H9 (cell line): ENCODE measurements around the gene COX5A. TPM values are rescaled to one million over a fixed set of nuclear protein-coding genes. Genes with fewer than 3 reads are reported as not detected.

Source experiments
- DNase-seq: peaks from one replicate; pipeline ENCODE4 v3.0.0-alpha.2; 2017
- H2AFZ ChIP-seq: one replicate; pipeline ENCODE4 v1.6.1; 2013; ENCODE audit warnings: mild to moderate bottlenecking, low read length, control low read depth, moderate library complexity
- H2AK5ac ChIP-seq: 2 replicates; pipeline ENCODE4 v1.6.1; 2013; ENCODE audit warnings: low read length, control low read depth, mixed read lengths; ENCODE audit not compliant: insufficient read length
- H2BK120ac ChIP-seq: one replicate; pipeline ENCODE4 v1.6.1; 2013; ENCODE audit warnings: low read depth, mild to moderate bottlenecking, low read length, control low read depth, inconsistent platforms; ENCODE audit not compliant: poor library complexity, severe bottlenecking
- H2BK12ac ChIP-seq: 2 replicates; pipeline ENCODE4 v1.6.1; 2013; ENCODE audit warnings: low read length, control low read depth, mixed read lengths, low read depth; ENCODE audit not compliant: insufficient read length
- H2BK15ac ChIP-seq: 2 replicates; pipeline ENCODE4 v1.6.1; 2013; ENCODE audit warnings: low read depth, low read length, control low read depth
- H2BK20ac ChIP-seq: one replicate; pipeline ENCODE4 v1.6.1; 2013; ENCODE audit warnings: low read depth, mild to moderate bottlenecking, low read length, control low read depth, inconsistent platforms; ENCODE audit not compliant: poor library complexity, severe bottlenecking
- H2BK5ac ChIP-seq: 2 replicates; pipeline ENCODE4 v1.6.1; 2013; ENCODE audit warnings: low read length, control low read depth, mixed read lengths; ENCODE audit not compliant: insufficient read length
- H3K14ac ChIP-seq: 2 replicates; pipeline ENCODE4 v1.6.1; 2013; ENCODE audit warnings: low read length, control low read depth; ENCODE audit not compliant: insufficient read depth
- H3K18ac ChIP-seq: 2 replicates; pipeline ENCODE4 v1.6.1; 2013; ENCODE audit warnings: low read depth, mild to moderate bottlenecking, mixed read lengths, low read length, control low read depth; ENCODE audit not compliant: insufficient read length
- H3K23ac ChIP-seq: 2 replicates; pipeline ENCODE4 v1.6.1; 2013; ENCODE audit warnings: low read length, control low read depth, mixed read lengths, low read depth; ENCODE audit not compliant: insufficient read length
- H3K23me2 ChIP-seq: 2 replicates; pipeline ENCODE4 v1.6.1; 2013; ENCODE audit warnings: low read depth, mild to moderate bottlenecking, mixed read lengths, low read length, control low read depth; ENCODE audit not compliant: insufficient read length, poor library complexity, severe bottlenecking
- H3K27ac ChIP-seq: 2 replicates; pipeline ENCODE4 v1.5.1; 2013; ENCODE audit warnings: low read length, control low read depth, mixed read lengths, low read depth; ENCODE audit not compliant: insufficient read length
- H3K27me3 ChIP-seq: 2 replicates; pipeline ENCODE4 v1.6.1; 2013; ENCODE audit warnings: low read length, control low read depth, inconsistent platforms; ENCODE audit not compliant: insufficient read depth
- H3K4ac ChIP-seq: 2 replicates; pipeline ENCODE4 v1.6.1; 2013; ENCODE audit warnings: low read depth, mild to moderate bottlenecking, control low read depth, inconsistent platforms, low read length, moderate library complexity
- H3K4me1 ChIP-seq: 2 replicates; pipeline ENCODE4 v1.6.1; 2013; ENCODE audit warnings: low read length, control low read depth, inconsistent platforms; ENCODE audit not compliant: insufficient read depth
- H3K4me2 ChIP-seq: 2 replicates; pipeline ENCODE4 v1.6.1; 2013; ENCODE audit warnings: low read length, control low read depth, mixed read lengths; ENCODE audit not compliant: insufficient read length, insufficient read depth
- H3K56ac ChIP-seq: 2 replicates; pipeline ENCODE4 v1.6.1; 2013; ENCODE audit warnings: low read depth, mild to moderate bottlenecking, mixed read lengths, low read length, control low read depth; ENCODE audit not compliant: insufficient read length
- H3K79me1 ChIP-seq: 2 replicates; pipeline ENCODE4 v1.6.1; 2013; ENCODE audit warnings: low read depth, mild to moderate bottlenecking, moderate library complexity, low read length, control low read depth, inconsistent platforms; ENCODE audit not compliant: insufficient read depth, poor library complexity, severe bottlenecking
- H3K79me2 ChIP-seq: 2 replicates; pipeline ENCODE4 v1.6.1; 2013; ENCODE audit warnings: low read length, control low read depth, inconsistent platforms; ENCODE audit not compliant: insufficient read depth
- H3K9ac ChIP-seq: 2 replicates; pipeline ENCODE4 v1.6.1; 2013; ENCODE audit warnings: low read length, control low read depth, mixed read lengths; ENCODE audit not compliant: insufficient read length; ENCODE audit errors: extremely low read depth
- H3K9me3 ChIP-seq: one replicate; pipeline ENCODE4 v1.6.1; 2013; ENCODE audit warnings: low read depth, low read length, inconsistent platforms; ENCODE audit not compliant: control insufficient read depth
- H3T11ph ChIP-seq: one replicate; pipeline ENCODE4 v1.6.1; 2013; ENCODE audit warnings: mild to moderate bottlenecking, low read length, control low read depth, inconsistent platforms
- H4K20me1 ChIP-seq: one replicate; pipeline ENCODE4 v1.6.1; 2013; ENCODE audit not compliant: control insufficient read depth, insufficient read length, insufficient read depth
- H4K5ac ChIP-seq: 2 replicates; pipeline ENCODE4 v1.6.1; 2013; ENCODE audit warnings: low read depth, mild to moderate bottlenecking, mixed read lengths, low read length, control low read depth; ENCODE audit not compliant: insufficient read length
- H4K8ac ChIP-seq: replicated peaks from 2 replicates; pipeline ENCODE4 v1.6.1; 2013; ENCODE audit warnings: low read length, control low read depth, mixed read lengths, low read depth; ENCODE audit not compliant: insufficient read length
- H4K91ac ChIP-seq: 2 replicates; pipeline ENCODE4 v1.6.1; 2013; ENCODE audit warnings: low read depth, mild to moderate bottlenecking, moderate library complexity, mixed read lengths, low read length, control low read depth; ENCODE audit not compliant: insufficient read length
- H3K27ac Mint-ChIP-seq, 3 experiments: 2 replicates in 2 of 3; 3 replicates in 1 of 3; pipeline ENCODE4 v1.8.0; 2020 to 2021; ENCODE audit warnings: mixed read lengths in 3 of 3, mild to moderate bottlenecking in 1 of 3, moderate library complexity in 1 of 3
- H3K27me3 Mint-ChIP-seq: 2 replicates; pipeline ENCODE4 v1.8.0; 2021; ENCODE audit warnings: low read depth, mild to moderate bottlenecking, moderate library complexity, mixed read lengths
- H3K36me3 Mint-ChIP-seq, 3 experiments: 2 replicates in 2 of 3; 3 replicates in 1 of 3; pipeline ENCODE4 v1.8.0; 2020 to 2021; ENCODE audit warnings: low read depth in 3 of 3, mixed read lengths in 3 of 3; ENCODE audit not compliant: insufficient read depth in 1 of 3
- H3K4me1 Mint-ChIP-seq, 2 experiments: 2 replicates each; pipeline ENCODE4 v1.8.0; 2020; ENCODE audit warnings: mixed read lengths in 2 of 2
- H3K4me3 Mint-ChIP-seq, 2 experiments: 2 replicates in 1 of 2; 3 replicates in 1 of 2; pipeline ENCODE4 v1.8.0; 2020 to 2021; ENCODE audit warnings: mild to moderate bottlenecking in 2 of 2, mixed read lengths in 2 of 2, moderate library complexity in 1 of 2
- H3K9me3 Mint-ChIP-seq, 2 experiments: 2 replicates in 1 of 2; 3 replicates in 1 of 2; pipeline ENCODE4 v1.8.0; 2020; ENCODE audit warnings: mild to moderate bottlenecking in 2 of 2, mixed read lengths in 2 of 2, moderate library complexity in 1 of 2
- CTCF ChIP-seq: fragments of 200-600 bp; sonication (generic); conservative IDR thresholded peaks from 3 replicates; pipeline ENCODE4 v1.8.0; 2021; ENCODE audit warnings: antibody characterized with exemption, mild to moderate bottlenecking
- WGBS: extraction: QIAGEN DNeasy Blood & Tissue Kit; methylation state at CpG from one replicate; pipeline ENCODE4 v1.1.7; 2013; ENCODE audit warnings: missing lambda C conversion rate, low lambda C conversion rate, mixed read lengths; ENCODE audit not compliant: insufficient read length; ENCODE audit errors: extremely low coverage; 5-methylcytosine and 5-hydroxymethylcytosine counted together
- total RNA-seq: library from RNA; stranded (reverse); gene quantifications from 2 replicates; pipeline ENCODE4 v1.2.1, GENCODE V29; 2021

Gene COX5A
- total RNA-seq, 1 experiment from 2014 or later, result 331 TPM

DNA sequence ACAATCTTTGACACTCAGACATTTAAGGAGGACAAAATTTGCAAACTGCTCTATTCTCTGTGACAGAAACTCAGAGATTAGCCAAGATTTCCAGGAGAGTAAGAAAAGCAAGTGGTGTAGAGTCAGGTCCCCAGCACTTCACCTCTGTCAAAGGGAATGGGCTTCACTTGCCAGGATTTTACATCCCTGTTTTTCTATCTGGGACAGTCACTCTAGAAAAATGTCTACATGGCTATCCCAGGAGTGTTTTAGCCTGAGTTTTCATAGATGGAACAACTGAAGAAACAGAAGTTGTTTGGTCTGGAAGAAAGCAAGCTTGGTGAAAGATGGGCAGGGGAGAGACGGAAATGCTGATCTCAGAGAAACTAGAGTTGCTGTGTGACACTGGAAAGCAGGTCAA, 34.2 kb downstream of the COX5A start:
- no peak for DNase-seq
- no peak overlapping the region for H4K5ac ChIP-seq
- no peak overlapping the region for H2BK12ac ChIP-seq
- Mint-ChIP-seq H3K27me3 (no peaks in the 10 kb centered on the region), H3K27ac (0 out of 7 replicates have a peak overlapping the region, but pooled peaks of 1 of the 3 experiments have one; percentile 11), H3K36me3 (peaks cover 33 to 66% (median 54%) of the 10 kb centered on the region in 3 experiments), H3K4me1 (peaks cover 19 to 20% of the 10 kb centered on the region in 2 experiments), H3K4me3 (peak overlapping the region in 1 of 2 experiments; percentile 9; a peak in 1 of 5 replicates), H3K9me3 (0 out of 5 replicates have a peak, but pooled peaks cover 0 to 2% of the 10 kb centered on the region in 2 experiments)
- no peak overlapping the region for H2AFZ ChIP-seq
- H3K56ac ChIP-seq, result no peak overlapping the region
- H4K20me1 ChIP-seq, result no peaks in the 10 kb centered on the region
- no peaks in the 10 kb centered on the region for H3K79me2 ChIP-seq
- no peak for TF ChIP-seq CTCF
- H3T11ph ChIP-seq, result no peak overlapping the region
- H2BK20ac ChIP-seq, result no peak overlapping the region
- no peak overlapping the region for H3K14ac ChIP-seq
- no peaks in the 10 kb centered on the region for H3K4me1 ChIP-seq
- H2BK15ac ChIP-seq, result no peak overlapping the region
- H3K79me1 ChIP-seq, result no peaks in the 10 kb centered on the region
- H2BK120ac ChIP-seq, result no peak overlapping the region
- no peak overlapping the region for H3K27ac ChIP-seq
- no CpG with 5 or more reads among the region's 1 CpG for WGBS
- no peak overlapping the region for H3K9ac ChIP-seq
- no peak overlapping the region for H3K4ac ChIP-seq
- no peak overlapping the region for H2AK5ac ChIP-seq
- H3K27me3 ChIP-seq, result no peaks in the 10 kb centered on the region
- H3K18ac ChIP-seq, result no peak overlapping the region
- no peak overlapping the region for H3K23ac ChIP-seq
- H2BK5ac ChIP-seq, result no peak overlapping the region
- H3K23me2 ChIP-seq, result peaks cover 9% of the 10 kb centered on the region
- H4K8ac ChIP-seq, result no peak overlapping the region
- H3K9me3 ChIP-seq, result no peaks in the 10 kb centered on the region
- no peak overlapping the region for H3K4me2 ChIP-seq
- H4K91ac ChIP-seq, result no peak overlapping the region
